B cell (primary cell): ENCODE data around the gene EPHA5. TPM values are rescaled to one million over a fixed set of nuclear protein-coding genes. Genes with fewer than 3 reads are reported as not detected.

Experiments
- ATAC-seq: fragments of 200-7000 bp; cut with Tn5 transposase; one replicate; pipeline ENCODE4 v1.10.0; 2021; ENCODE audit warnings: low read depth, mild to moderate bottlenecking, moderate number of reproducible peaks, moderate library complexity
- CTCF ChIA-PET: fragments of 350-600 bp; sonication (Branson Sonifier 250); formaldehyde crosslinking; loops from one replicate; lab custom pipeline; 2021; ENCODE audit warnings: antibody characterized with exemption, inconsistent platforms; lab: Charles Lee
- POLR2A ChIA-PET: fragments of 350-600 bp; sonication (Branson Sonifier 250); formaldehyde crosslinking; loops from one replicate; lab custom pipeline; 2021; ENCODE audit warnings: antibody characterized with exemption; lab: Charles Lee
- DNase-seq: peaks from one replicate; pipeline ENCODE4 v3.0.0; 2013
- H2AFZ ChIP-seq: 2 replicates; pipeline ENCODE4 v1.6.1; 2012; ENCODE audit warnings: mild to moderate bottlenecking, low read depth, low read length; ENCODE audit not compliant: insufficient read depth, poor library complexity, severe bottlenecking
- H3K27ac ChIP-seq, 2 donors: 1 replicate in 1 of 2; 2 replicates in 1 of 2; pipeline ENCODE4 v1.5.1; 2012 to 2013; ENCODE audit warnings: low read length in 2 of 2, mild to moderate bottlenecking in 2 of 2, moderate library complexity in 1 of 2
- H3K27me3 ChIP-seq, 4 experiments: fragments of 200-600 bp in 1 of 4; sonication (generic) in 1 of 4; replicated peaks in 1 of 4; 1 replicate in 2 of 4; 2 replicates in 2 of 4; pipeline versions ENCODE4 v1.6.1 to v1.7.0; 2013 to 2016; ENCODE audit warnings: low read length in 3 of 4, mild to moderate bottlenecking in 2 of 4, mixed read lengths in 1 of 4, moderate library complexity in 1 of 4; ENCODE audit not compliant: insufficient read depth in 4 of 4, control insufficient read depth in 3 of 4; ENCODE audit errors: control extremely low read depth in 1 of 4
- H3K36me3 ChIP-seq, 2 experiments: replicated peaks in 1 of 2; 1 replicate in 1 of 2; 2 replicates in 1 of 2; pipeline versions ENCODE4 v1.6.1 to v1.7.1; 2013; ENCODE audit warnings: low read length in 1 of 2; ENCODE audit not compliant: insufficient read depth in 2 of 2, control insufficient read depth in 1 of 2; ENCODE audit errors: control extremely low read depth in 1 of 2, extremely low read depth in 1 of 2
- H3K4me1 ChIP-seq, 2 donors: fragments of 200-600 bp in 1 of 2; sonication (generic) in 1 of 2; 1 replicate in 1 of 2; 2 replicates in 1 of 2; pipeline versions ENCODE4 v1.5.1 to v1.6.1; 2013 to 2017; ENCODE audit warnings: low read length in 2 of 2; ENCODE audit not compliant: control insufficient read depth in 2 of 2, insufficient read depth in 2 of 2
- H3K4me2 ChIP-seq: replicated peaks from 2 replicates; pipeline ENCODE3; 2012; ENCODE audit warnings: mild to moderate bottlenecking, low read depth, low read length; ENCODE audit not compliant: poor library complexity, severe bottlenecking
- H3K4me3 ChIP-seq, 5 experiments: fragments of 200-600 bp in 1 of 5; sonication (generic) in 1 of 5; 1 replicate in 3 of 5; 2 replicates in 2 of 5; pipeline versions ENCODE4 v1.5.1 to v1.7.0; 2011 to 2016; ENCODE audit warnings: low read length in 4 of 5, mild to moderate bottlenecking in 4 of 5, low read depth in 2 of 5, control low read depth in 1 of 5, moderate library complexity in 1 of 5; ENCODE audit not compliant: insufficient read depth in 1 of 5; ENCODE audit errors: control extremely low read depth in 1 of 5, extremely low read depth in 1 of 5
- H3K79me2 ChIP-seq: fragments of 200-600 bp; sonication (generic); one replicate; pipeline ENCODE4 v1.6.0; 2016; ENCODE audit warnings: low read length; ENCODE audit not compliant: control insufficient read depth, insufficient read depth
- H3K9ac ChIP-seq: fragments of 200-600 bp; sonication (generic); 2 replicates; pipeline ENCODE4 v1.6.1; 2017; ENCODE audit warnings: mild to moderate bottlenecking, low read length, moderate library complexity
- H3K9me3 ChIP-seq, 3 donors: one replicate each; pipeline versions ENCODE4 v1.6.1 to v1.7.1; 2013; ENCODE audit warnings: low read length in 2 of 3; ENCODE audit not compliant: control insufficient read depth in 2 of 3, insufficient read depth in 1 of 3; ENCODE audit errors: control extremely low read depth in 1 of 3
- H4K20me1 ChIP-seq: 2 replicates; pipeline ENCODE4 v1.6.0; 2012; ENCODE audit warnings: mild to moderate bottlenecking, low read length; ENCODE audit not compliant: insufficient read depth, control insufficient read depth, poor library complexity, severe bottlenecking
- H3K27ac Mint-ChIP-seq: one replicate; pipeline ENCODE4 v1.8.0; 2021; ENCODE audit warnings: mixed read lengths
- H3K27me3 Mint-ChIP-seq: one replicate; pipeline ENCODE4 v1.8.0; 2021; ENCODE audit warnings: mixed read lengths
- H3K4me1 Mint-ChIP-seq: one replicate; pipeline ENCODE4 v1.8.0; 2021; ENCODE audit warnings: mixed read lengths
- H3K4me3 Mint-ChIP-seq: one replicate; pipeline ENCODE4 v1.8.0; 2021; ENCODE audit warnings: mixed read lengths
- H3K9me3 Mint-ChIP-seq: one replicate; pipeline ENCODE4 v1.8.0; 2022; ENCODE audit warnings: mixed read lengths; ENCODE audit not compliant: insufficient read depth
- CTCF ChIP-seq: fragments of 200-600 bp; IDR thresholded peaks from one replicate; pipeline ENCODE4 v1.8.0; 2022; ENCODE audit warnings: antibody characterized with exemption, mild to moderate bottlenecking
- EZH2 ChIP-seq: IDR thresholded peaks from 2 replicates; pipeline ENCODE4 v1.6.1; 2012; ENCODE audit warnings: borderline replicate concordance, low read depth, mild to moderate bottlenecking, moderate library complexity, low read length; ENCODE audit not compliant: insufficient read depth, poor library complexity, severe bottlenecking
- WGBS: methylation state at CpG from one replicate; pipeline ENCODE4 v1.1.5; 2013; ENCODE audit warnings: missing lambda C conversion rate; ENCODE audit not compliant: insufficient coverage; 5-methylcytosine and 5-hydroxymethylcytosine counted together
- intact Hi-C: fragments of 100-400 bp; cut with micrococcal nuclease; formaldehyde crosslinking; loops from one replicate; pipeline ENCODE4 v1.10.0; 2022
- polyA plus RNA-seq: library from polyadenylated mRNA; depleted of rRNA; stranded (reverse); fragments of >200 nt; gene quantifications from 2 replicates; pipeline ENCODE4 v1.2.3, GENCODE V29; 2012
- total RNA-seq, 2 donors: library from RNA; stranded (reverse); fragments of 120-200 nt in 1 of 2; gene quantifications; 1 replicate in 1 of 2; 2 replicates in 1 of 2; pipeline versions ENCODE4 v1.2.3 to v1.2.4, GENCODE V29; 2013 to 2022

Gene EPHA5
- total and polyA plus RNA-seq, 2 donors (not counting 1 experiment from before 2014, with no cell fraction given), result not detected

DNA sequence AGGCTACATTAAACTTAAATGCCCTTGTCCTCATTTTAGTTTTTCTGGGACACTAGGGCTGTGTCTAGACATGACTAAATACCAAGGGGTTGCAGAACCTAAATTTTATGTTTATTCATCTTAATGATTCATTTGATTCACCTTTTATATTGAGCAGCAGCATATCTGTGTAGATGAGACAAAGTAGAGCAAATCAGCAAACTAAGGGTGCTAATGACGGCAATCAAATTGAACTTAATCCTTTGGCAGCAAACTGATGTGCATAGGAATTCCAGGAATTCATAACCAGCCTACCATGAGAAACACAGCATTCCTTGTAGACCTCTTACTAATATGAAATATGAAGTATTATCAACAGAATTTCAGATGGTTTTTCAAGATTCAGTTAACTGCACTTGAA is 25.1 kb downstream of the EPHA5 start:
- H4K20me1 ChIP-seq, result no peaks in the 10 kb centered on the region
- H3K4me1 Mint-ChIP-seq, result no peaks in the 10 kb centered on the region
- H3K4me3 Mint-ChIP-seq, result no peak overlapping the region
- H3K27ac Mint-ChIP-seq, result no peak overlapping the region
- H3K9me3 Mint-ChIP-seq, result no peaks in the 10 kb centered on the region
- ATAC-seq (no peak), DNase-seq (no peak)
- no peak overlapping the region for H3K4me3 ChIP-seq
- no peaks in the 10 kb centered on the region for H3K27me3 Mint-ChIP-seq
- 83% methylated on average over 1 of the region's 1 CpG for WGBS
- no peaks in the 10 kb centered on the region for H3K79me2 ChIP-seq
- H3K4me1 ChIP-seq, result no peaks in the 10 kb centered on the region
- H2AFZ ChIP-seq, result no peak overlapping the region
- no peak overlapping the region for H3K9ac ChIP-seq
- no peak overlapping the region for H3K4me2 ChIP-seq
- H3K36me3 ChIP-seq, result no peaks in the 10 kb centered on the region
- H3K27me3 ChIP-seq, result no peaks in the 10 kb centered on the region
- H3K27ac ChIP-seq, result no peak overlapping the region
- TF ChIP-seq CTCF, result no peak
- no peak for TF ChIP-seq EZH2
- CTCF ChIA-PET, result no interaction called here
- intact Hi-C loops, result no loop called here
- POLR2A ChIA-PET, result no interaction called here
- H3K9me3 ChIP-seq, result no peaks in the 10 kb centered on the region

GRCh38 chr4:65635051-65635821 is 35.1 kb downstream of the EPHA5 start:
- no peaks in the 10 kb centered on the region for H4K20me1 ChIP-seq
- no peaks in the 10 kb centered on the region for H3K79me2 ChIP-seq
- ATAC-seq, result no peak
- no peaks in the 10 kb centered on the region for H3K4me1 Mint-ChIP-seq
- H3K27ac Mint-ChIP-seq, result no peak overlapping the region
- no peak overlapping the region for H3K27ac ChIP-seq
- no peak for DNase-seq
- no peak overlapping the region for H3K4me3 ChIP-seq
- no peak overlapping the region for H3K4me2 ChIP-seq
- intact Hi-C loops, result no loop called here
- TF ChIP-seq EZH2 (no peak), CTCF (no peak)
- H3K27me3 Mint-ChIP-seq, result no peaks in the 10 kb centered on the region
- H3K27me3 ChIP-seq, result no peaks in the 10 kb centered on the region
- H3K36me3 ChIP-seq, result no peaks in the 10 kb centered on the region
- ChIA-PET POLR2A (no interaction called here), CTCF (no interaction called here)
- no peaks in the 10 kb centered on the region for H3K9me3 Mint-ChIP-seq
- no peak overlapping the region for H3K4me3 Mint-ChIP-seq
- H3K4me1 ChIP-seq, result no peaks in the 10 kb centered on the region
- no CpG with 5 or more reads among the region's 3 CpGs for WGBS
- no peaks in the 10 kb centered on the region for H3K9me3 ChIP-seq
- no peak overlapping the region for H2AFZ ChIP-seq
- H3K9ac ChIP-seq, result no peak overlapping the region
